ENCODE data around the gene ADGB.
"Not testable (repeated sequence)": the region's sequence is repeated elsewhere in the genome, so short reads cannot be mapped to it uniquely, and the experiment has no call there.

The ADGB gene

GRCh38 chr6:146553377-146554135 lies 45.2 kb upstream of the ADGB start:
- no peak for TF ChIP-seq EZH2phosphoT487 (conservative IDR thresholded peaks at IDR 0.05; ENCODE audit: low read length)
- TF ChIP-seq, protein P1, sequence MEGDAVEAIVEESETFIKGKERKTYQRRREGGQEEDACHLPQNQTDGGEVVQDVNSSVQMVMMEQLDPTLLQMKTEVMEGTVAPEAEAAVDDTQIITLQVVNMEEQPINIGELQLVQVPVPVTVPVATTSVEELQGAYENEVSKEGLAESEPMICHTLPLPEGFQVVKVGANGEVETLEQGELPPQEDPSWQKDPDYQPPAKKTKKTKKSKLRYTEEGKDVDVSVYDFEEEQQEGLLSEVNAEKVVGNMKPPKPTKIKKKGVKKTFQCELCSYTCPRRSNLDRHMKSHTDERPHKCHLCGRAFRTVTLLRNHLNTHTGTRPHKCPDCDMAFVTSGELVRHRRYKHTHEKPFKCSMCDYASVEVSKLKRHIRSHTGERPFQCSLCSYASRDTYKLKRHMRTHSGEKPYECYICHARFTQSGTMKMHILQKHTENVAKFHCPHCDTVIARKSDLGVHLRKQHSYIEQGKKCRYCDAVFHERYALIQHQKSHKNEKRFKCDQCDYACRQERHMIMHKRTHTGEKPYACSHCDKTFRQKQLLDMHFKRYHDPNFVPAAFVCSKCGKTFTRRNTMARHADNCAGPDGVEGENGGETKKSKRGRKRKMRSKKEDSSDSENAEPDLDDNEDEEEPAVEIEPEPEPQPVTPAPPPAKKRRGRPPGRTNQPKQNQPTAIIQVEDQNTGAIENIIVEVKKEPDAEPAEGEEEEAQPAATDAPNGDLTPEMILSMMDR (IDR thresholded peaks at IDR 0.05; ENCODE audit: insufficient read depth, low read length, poor library complexity, severe bottlenecking) = no peak
- no peaks in the 10 kb centered on the region for H3K79me2 ChIP-seq (ENCODE audit: insufficient read depth, low read length)
- H3K27ac ChIP-seq (ENCODE audit: low read depth, low read length) = no peak overlapping the region
- no peaks in the 10 kb centered on the region for H3K27me3 ChIP-seq (ENCODE audit: low read length)
- no peaks in the 10 kb centered on the region for H3K9me2 ChIP-seq (replicated peaks; ENCODE audit: insufficient read depth, low read length)
- H3K9ac ChIP-seq (ENCODE audit: low read length) = no peak overlapping the region
- no peak overlapping the region for H2AFZ ChIP-seq (ENCODE audit: low read depth, low read length, severe bottlenecking)
- H3K4me2 ChIP-seq (ENCODE audit: low read depth, low read length, poor library complexity, severe bottlenecking) = no peak overlapping the region
- no peaks in the 10 kb centered on the region for H3K9me3 ChIP-seq (ENCODE audit: insufficient read depth, low read length)
- no peak overlapping the region for H3K4me3 ChIP-seq (ENCODE audit: insufficient read depth, low read length, poor library complexity, severe bottlenecking)
- H3F3A ChIP-seq (ENCODE audit: insufficient read depth) = no peaks in the 10 kb centered on the region
- no peaks in the 10 kb centered on the region for H4K20me1 ChIP-seq (ENCODE audit: low read depth, low read length)
- H3K36me3 ChIP-seq (ENCODE audit: low read length) = no peaks in the 10 kb centered on the region

DNA sequence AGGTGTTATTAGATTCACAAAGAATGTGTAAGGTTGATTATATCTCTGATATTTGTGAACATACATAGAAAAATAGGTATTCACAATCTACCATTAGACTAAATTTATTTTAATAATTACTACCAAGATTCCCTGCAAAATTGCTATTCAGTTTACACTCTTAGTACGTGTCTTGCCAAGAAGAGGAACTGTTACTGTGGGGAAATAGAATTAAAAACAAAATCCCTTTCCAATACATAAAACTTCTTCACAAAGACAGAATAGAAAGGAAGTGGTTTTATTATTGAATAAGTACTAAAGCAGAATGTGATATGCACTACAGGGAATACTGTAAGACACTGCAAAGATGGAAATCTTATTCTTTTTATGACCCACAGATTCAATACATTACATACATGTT lies 38.2 kb upstream of the ADGB start:
- no peaks in the 10 kb centered on the region for H3K36me3 ChIP-seq (ENCODE audit: low read length)
- no peaks in the 10 kb centered on the region for H3K27me3 ChIP-seq (ENCODE audit: low read length)
- H3K9ac ChIP-seq (ENCODE audit: low read length) = no peak overlapping the region
- H3K79me2 ChIP-seq (ENCODE audit: insufficient read depth, low read length) = no peaks in the 10 kb centered on the region
- no peaks in the 10 kb centered on the region for H3F3A ChIP-seq (ENCODE audit: insufficient read depth)
- no peaks in the 10 kb centered on the region for H3K9me3 ChIP-seq (ENCODE audit: insufficient read depth, low read length)
- no peaks in the 10 kb centered on the region for H4K20me1 ChIP-seq (ENCODE audit: low read depth, low read length)
- no peak overlapping the region for H3K4me2 ChIP-seq (ENCODE audit: low read depth, low read length, poor library complexity, severe bottlenecking)
- H3K4me3 ChIP-seq (ENCODE audit: insufficient read depth, low read length, poor library complexity, severe bottlenecking) = no peak overlapping the region
- no peak overlapping the region for H2AFZ ChIP-seq (ENCODE audit: low read depth, low read length, severe bottlenecking)
- H3K9me2 ChIP-seq (replicated peaks; ENCODE audit: insufficient read depth, low read length) = no peaks in the 10 kb centered on the region
- H3K27ac ChIP-seq (ENCODE audit: low read depth, low read length) = no peak overlapping the region
- no peak for TF ChIP-seq EZH2phosphoT487 (conservative IDR thresholded peaks at IDR 0.05; ENCODE audit: low read length)
- TF ChIP-seq, protein P1 (IDR thresholded peaks at IDR 0.05; ENCODE audit: insufficient read depth, low read length, poor library complexity, severe bottlenecking) = no peak

GRCh38 chr6:146566661-146567060 lies 32.1 kb upstream of the ADGB start:
- H2AFZ ChIP-seq (ENCODE audit: low read depth, low read length, severe bottlenecking); H3K36me3 ChIP-seq (ENCODE audit: low read length); H3K9me2 ChIP-seq (replicated peaks; ENCODE audit: insufficient read depth, low read length); H3K9ac ChIP-seq (ENCODE audit: low read length); H3F3A ChIP-seq (ENCODE audit: insufficient read depth); H3K27me3 ChIP-seq (ENCODE audit: low read length); H3K79me2 ChIP-seq (ENCODE audit: insufficient read depth, low read length); H4K20me1 ChIP-seq (ENCODE audit: low read depth, low read length); H3K4me3 ChIP-seq (ENCODE audit: insufficient read depth, low read length, poor library complexity, severe bottlenecking); H3K27ac ChIP-seq (ENCODE audit: low read depth, low read length); H3K9me3 ChIP-seq (ENCODE audit: insufficient read depth, low read length); H3K4me2 ChIP-seq (ENCODE audit: low read depth, low read length, poor library complexity, severe bottlenecking): not testable (repeated sequence)

GRCh38 chr6:146568619-146569018 lies 30.2 kb upstream of the ADGB start:
- H3K27me3 ChIP-seq (ENCODE audit: low read length); H3K9me3 ChIP-seq (ENCODE audit: insufficient read depth, low read length); H3K4me2 ChIP-seq (ENCODE audit: low read depth, low read length, poor library complexity, severe bottlenecking); H3K4me3 ChIP-seq (ENCODE audit: insufficient read depth, low read length, poor library complexity, severe bottlenecking); H3K36me3 ChIP-seq (ENCODE audit: low read length); H3F3A ChIP-seq (ENCODE audit: insufficient read depth); H3K27ac ChIP-seq (ENCODE audit: low read depth, low read length); H3K79me2 ChIP-seq (ENCODE audit: insufficient read depth, low read length); H3K9ac ChIP-seq (ENCODE audit: low read length); H2AFZ ChIP-seq (ENCODE audit: low read depth, low read length, severe bottlenecking); H4K20me1 ChIP-seq (ENCODE audit: low read depth, low read length); H3K9me2 ChIP-seq (replicated peaks; ENCODE audit: insufficient read depth, low read length): not testable (repeated sequence)
